CMK (cell line): Measurements from ENCODE around the gene DYNLRB2.

ENCODE experiments used
- DNase-seq: peaks from one replicate; pipeline ENCODE4 v3.0.0-alpha.2; 2010; ENCODE audit warnings: low read depth

Gene DYNLRB2

GRCh38 chr16:80599466-80599865 lies 58.7 kb downstream of the DYNLRB2 start:
- no peak for DNase-seq
